Ishikawa (cell line): ENCODE data around the gene HOXD4.

Experiments used
- CEBPB ChIP-seq: IDR thresholded peaks from 2 replicates; pipeline ENCODE4 v1.6.1; 2012
- CREB1 ChIP-seq: IDR thresholded peaks from 2 replicates; pipeline ENCODE4 v1.6.1; 2012; ENCODE audit warnings: low read depth
- EGR1 ChIP-seq: IDR thresholded peaks from 2 replicates; pipeline ENCODE4 v1.6.1; 2012
- EP300 ChIP-seq: IDR thresholded peaks from 2 replicates; pipeline ENCODE4 v1.6.1; 2012; ENCODE audit warnings: borderline replicate concordance
- FOXM1 ChIP-seq: IDR thresholded peaks from 2 replicates; pipeline ENCODE4 v1.6.1; 2012; ENCODE audit warnings: low read depth, borderline replicate concordance
- MAX ChIP-seq: IDR thresholded peaks from 2 replicates; pipeline ENCODE4 v1.6.1; 2012
- NFIC ChIP-seq: IDR thresholded peaks from 2 replicates; pipeline ENCODE4 v1.6.1; 2012
- RAD21 ChIP-seq: IDR thresholded peaks from 2 replicates; pipeline ENCODE4 v1.6.1; 2012; ENCODE audit warnings: low read depth
- REST ChIP-seq: IDR thresholded peaks from 2 replicates; pipeline ENCODE4 v1.6.1; 2012; ENCODE audit warnings: low read depth, mild to moderate bottlenecking
- TAF1 ChIP-seq: IDR thresholded peaks from 2 replicates; pipeline ENCODE4 v1.6.1; 2012; ENCODE audit warnings: low read depth, mild to moderate bottlenecking
- TCF12 ChIP-seq: IDR thresholded peaks from 2 replicates; pipeline ENCODE4 v1.6.1; 2012; ENCODE audit warnings: low read depth
- TEAD4 ChIP-seq: IDR thresholded peaks from 2 replicates; pipeline ENCODE4 v1.6.1; 2012
- USF1 ChIP-seq: IDR thresholded peaks from 2 replicates; pipeline ENCODE4 v1.6.1; 2012
- YY1 ChIP-seq: IDR thresholded peaks from 2 replicates; pipeline ENCODE4 v1.6.1; 2012; ENCODE audit warnings: low read depth
- ZBTB7A ChIP-seq: IDR thresholded peaks from 2 replicates; pipeline ENCODE4 v1.6.1; 2012; ENCODE audit warnings: low read depth

Gene HOXD4

DNA sequence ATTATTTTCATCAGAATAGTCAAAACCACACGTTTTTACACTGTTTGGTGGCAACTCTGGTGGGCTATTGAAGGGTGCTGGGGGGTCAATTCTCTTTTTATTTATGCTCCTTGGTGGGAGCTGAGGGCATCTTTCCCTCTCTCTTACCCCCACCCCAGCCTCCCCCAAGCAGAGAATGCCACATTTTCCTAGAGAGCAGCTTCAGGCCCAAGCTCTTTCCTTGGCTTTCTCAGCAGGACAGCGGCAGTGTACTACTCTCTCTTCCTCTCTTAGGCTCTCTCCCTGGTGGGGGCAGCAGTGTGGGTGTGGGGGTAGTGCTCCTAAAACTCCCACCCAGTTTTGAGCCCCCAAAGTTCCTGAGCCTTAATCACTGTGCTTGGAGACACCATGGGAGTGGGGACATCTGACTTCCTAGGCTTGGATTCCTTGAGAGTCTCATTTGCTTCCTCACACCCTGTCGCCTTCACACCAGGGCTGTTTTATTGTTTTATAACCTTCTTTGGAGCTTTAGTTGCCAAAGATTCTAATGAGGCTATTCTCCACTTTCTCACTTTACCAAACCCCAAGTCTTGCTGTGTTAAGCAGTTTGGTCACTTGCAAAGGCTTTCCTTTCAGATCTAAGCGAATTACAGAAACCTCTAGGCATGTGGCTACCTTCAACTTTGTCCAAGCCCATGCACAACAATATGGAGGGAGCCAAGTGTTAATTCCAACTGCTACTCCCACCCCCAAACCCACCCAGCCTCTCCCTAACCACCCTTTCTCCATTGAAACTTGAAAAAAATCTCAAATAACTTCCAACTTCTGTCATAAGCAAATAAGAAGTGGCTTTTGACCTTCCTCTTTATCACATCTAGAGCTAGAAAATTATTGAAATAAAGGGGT is 6.0 kb upstream of the HOXD4 start:
- TF ChIP-seq YY1 (no peak), NFIC (no peak), EGR1 (no peak), TEAD4 (no peak), ZBTB7A (no peak), FOXM1 (no peak), RAD21 (no peak), TAF1 (no peak), CEBPB (no peak)

DNA sequence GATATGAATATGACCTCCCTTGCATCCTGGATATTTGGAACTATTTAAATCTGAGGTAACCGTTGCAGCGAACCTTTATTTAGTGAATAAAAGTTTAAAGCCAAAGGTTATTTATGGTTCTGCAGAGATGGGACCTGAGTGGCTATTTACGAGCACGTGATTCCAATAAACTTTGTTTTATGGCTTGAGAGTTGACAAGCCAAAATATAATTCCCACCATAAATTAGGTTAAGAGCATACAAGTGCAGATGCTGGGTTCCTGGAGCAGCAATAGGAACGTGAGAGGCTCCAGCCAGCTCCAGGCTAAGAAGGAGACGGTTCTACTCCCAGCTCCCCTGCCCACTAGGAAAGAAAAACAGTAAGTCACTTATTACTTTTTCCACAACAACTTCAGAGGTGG is 5.2 kb upstream of the HOXD4 start:
- no peak for TF ChIP-seq RAD21
- no peak for TF ChIP-seq EGR1
- no peak for TF ChIP-seq TCF12
- TF ChIP-seq TEAD4, result no peak
- TF ChIP-seq CREB1, result no peak
- no peak for TF ChIP-seq NFIC

DNA sequence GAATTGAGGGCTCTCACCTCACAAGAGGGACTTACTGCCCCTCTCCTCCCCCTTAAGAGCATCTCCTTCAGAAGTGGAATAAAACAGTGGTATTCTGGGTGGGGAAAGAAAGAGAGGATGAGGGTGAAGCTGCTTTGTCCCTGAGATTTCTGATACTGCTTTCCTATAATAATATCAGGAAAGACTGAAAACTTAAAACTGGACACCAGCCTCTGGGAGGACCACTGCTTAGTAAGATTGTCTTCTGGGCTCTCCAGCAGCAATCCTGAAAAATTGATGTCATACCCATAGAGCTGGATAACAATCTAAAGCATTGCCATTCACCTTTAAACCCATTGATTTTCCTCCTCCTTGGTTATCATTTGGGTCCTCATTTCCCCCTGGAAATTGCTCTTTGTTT is 4.7 kb upstream of the HOXD4 start:
- no peak for TF ChIP-seq TEAD4
- TF ChIP-seq CREB1, result no peak
- no peak for TF ChIP-seq NFIC
- TF ChIP-seq ZBTB7A, result no peak
- no peak for TF ChIP-seq CEBPB
- no peak for TF ChIP-seq EP300
- no peak for TF ChIP-seq TAF1
- TF ChIP-seq RAD21, result no peak
- TF ChIP-seq FOXM1, result no peak
- TF ChIP-seq TCF12, result no peak
- no peak for TF ChIP-seq YY1
- TF ChIP-seq MAX, result no peak
- no peak for TF ChIP-seq USF1
- TF ChIP-seq REST, result no peak
- TF ChIP-seq EGR1, result no peak

GRCh38 chr2:176147210-176147799 is 4.0 kb upstream of the HOXD4 start:
- TF ChIP-seq CEBPB (no peak), FOXM1 (no peak), TCF12 (no peak), ZBTB7A (no peak), USF1 (no peak), TEAD4 (no peak), NFIC (no peak), YY1 (no peak), REST (no peak), EP300 (no peak), RAD21 (no peak), TAF1 (no peak), MAX (no peak), CREB1 (no peak)

DNA sequence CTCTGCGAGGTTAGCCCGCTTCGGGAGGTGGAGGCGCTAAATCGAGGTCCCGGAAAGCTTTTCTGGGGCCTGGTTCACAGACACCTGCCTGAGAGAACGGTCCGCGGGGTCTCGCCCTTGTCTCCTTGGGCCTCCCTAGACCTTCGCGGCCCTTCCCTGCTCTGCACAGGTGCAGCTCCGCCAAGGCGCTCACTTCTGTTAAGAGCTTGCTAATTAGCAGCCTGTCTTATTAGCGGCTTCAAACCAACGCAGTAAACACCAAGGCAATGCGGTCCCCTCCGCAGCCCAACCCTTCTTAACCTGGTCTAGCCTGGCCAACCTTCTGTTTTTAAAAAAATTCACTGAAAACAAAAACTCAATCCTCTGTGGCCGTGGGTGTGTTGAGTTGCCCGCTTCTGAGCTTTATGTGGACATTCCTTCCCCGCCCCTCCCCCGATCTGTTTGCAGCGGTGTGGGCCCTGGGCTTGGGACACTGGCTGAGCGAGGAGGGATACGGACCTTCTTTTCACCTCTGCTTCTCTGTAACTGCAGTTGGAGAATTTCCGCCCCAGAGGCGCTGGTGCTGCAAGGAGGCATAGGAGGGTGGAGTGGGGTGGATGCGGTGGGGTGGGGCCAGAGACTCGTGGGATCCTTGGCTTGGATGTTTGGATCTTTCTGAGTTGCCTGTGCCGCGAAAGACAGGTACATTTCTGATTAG is 3.4 kb upstream of the HOXD4 start:
- TF ChIP-seq EGR1 (no peak), NFIC (no peak), YY1 (no peak), TAF1 (no peak), TCF12 (no peak), EP300 (no peak), CREB1 (no peak), USF1 (no peak), RAD21 (no peak), TEAD4 (no peak), MAX (no peak), CEBPB (no peak), REST (no peak), FOXM1 (no peak), ZBTB7A (no peak)
